Thyroid gland (tissue), 4 donors: ENCODE measurements around the gene DLGAP1.

ENCODE experiments used
- CTCF ChIP-seq, 6 experiments: fragments of 200-600 bp in 3 of 6; fragments of 450-650 bp in 3 of 6; sonication (generic) in 3 of 6; IDR thresholded peaks; one replicate each; pipeline ENCODE4 v1.5.1; 2016 to 2019; ENCODE audit warnings: antibody characterized with exemption in 6 of 6, mild to moderate bottlenecking in 2 of 6, inconsistent platforms in 1 of 6, moderate library complexity in 1 of 6
- POLR2A ChIP-seq, 2 donors: fragments of 450-650 bp; IDR thresholded peaks; one replicate each; pipeline ENCODE4 v1.6.1; 2017; ENCODE audit warnings: antibody characterized with exemption in 2 of 2, mild to moderate bottlenecking in 2 of 2, moderate library complexity in 1 of 2

GRCh38 chr18:3810296-3810695, 644.8 kb downstream of the DLGAP1 start:
- TF ChIP-seq POLR2A (IDR thresholded peaks at IDR 0.05) (no peak), CTCF (IDR thresholded peaks at IDR 0.05) (no peak)
